Gastroesophageal sphincter (tissue), 3 donors: ENCODE measurements around the gene DYNC1LI1.

ENCODE experiments used
- EP300 ChIP-seq: sonication (generic); formaldehyde crosslinking; IDR thresholded peaks from one replicate; pipeline ENCODE4 v1.6.1; 2017; ENCODE audit warnings: antibody characterized with exemption, mild to moderate bottlenecking
- POLR2A ChIP-seq, 2 donors: fragments of 450-650 bp; IDR thresholded peaks; one replicate each; pipeline ENCODE4 v1.6.1; 2017; ENCODE audit warnings: antibody characterized with exemption in 2 of 2, mild to moderate bottlenecking in 2 of 2, moderate library complexity in 1 of 2
- POLR2AphosphoS5 ChIP-seq: sonication (generic); formaldehyde crosslinking; IDR thresholded peaks from one replicate; pipeline ENCODE4 v1.6.1; 2017; ENCODE audit warnings: antibody characterized with exemption
- TF ChIP-seq, protein P1 (sequence below), 4 experiments: fragments of 200-600 bp in 2 of 4; fragments of 450-650 bp in 2 of 4; sonication (generic) in 1 of 4; IDR thresholded peaks; one replicate each; pipeline ENCODE4 v1.5.1; 2017 to 2019; ENCODE audit warnings: antibody characterized with exemption in 4 of 4, mild to moderate bottlenecking in 2 of 4, moderate library complexity in 2 of 4

DNA sequence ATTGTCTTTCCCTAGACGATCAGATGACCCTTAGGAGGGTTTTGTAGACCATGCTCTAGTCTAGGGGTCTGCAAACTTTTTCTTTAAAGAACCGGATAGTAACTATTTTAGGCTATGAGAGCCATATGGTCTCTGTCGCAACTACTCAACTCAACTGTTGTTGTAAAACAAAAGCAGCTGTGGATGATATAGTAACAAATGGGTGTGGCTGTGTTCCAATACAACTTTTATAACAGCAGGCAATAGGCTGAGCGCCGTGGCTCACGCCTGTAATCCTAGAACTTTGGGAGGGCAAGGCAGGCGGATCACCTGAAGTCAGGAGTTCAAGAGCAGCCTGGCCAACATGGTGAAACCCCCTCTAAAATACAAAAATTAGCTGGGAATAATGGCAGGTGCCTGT, 61.9 kb downstream of the DYNC1LI1 start:
- TF ChIP-seq, protein P1, sequence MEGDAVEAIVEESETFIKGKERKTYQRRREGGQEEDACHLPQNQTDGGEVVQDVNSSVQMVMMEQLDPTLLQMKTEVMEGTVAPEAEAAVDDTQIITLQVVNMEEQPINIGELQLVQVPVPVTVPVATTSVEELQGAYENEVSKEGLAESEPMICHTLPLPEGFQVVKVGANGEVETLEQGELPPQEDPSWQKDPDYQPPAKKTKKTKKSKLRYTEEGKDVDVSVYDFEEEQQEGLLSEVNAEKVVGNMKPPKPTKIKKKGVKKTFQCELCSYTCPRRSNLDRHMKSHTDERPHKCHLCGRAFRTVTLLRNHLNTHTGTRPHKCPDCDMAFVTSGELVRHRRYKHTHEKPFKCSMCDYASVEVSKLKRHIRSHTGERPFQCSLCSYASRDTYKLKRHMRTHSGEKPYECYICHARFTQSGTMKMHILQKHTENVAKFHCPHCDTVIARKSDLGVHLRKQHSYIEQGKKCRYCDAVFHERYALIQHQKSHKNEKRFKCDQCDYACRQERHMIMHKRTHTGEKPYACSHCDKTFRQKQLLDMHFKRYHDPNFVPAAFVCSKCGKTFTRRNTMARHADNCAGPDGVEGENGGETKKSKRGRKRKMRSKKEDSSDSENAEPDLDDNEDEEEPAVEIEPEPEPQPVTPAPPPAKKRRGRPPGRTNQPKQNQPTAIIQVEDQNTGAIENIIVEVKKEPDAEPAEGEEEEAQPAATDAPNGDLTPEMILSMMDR (IDR thresholded peaks at IDR 0.05) = no peak
- TF ChIP-seq POLR2AphosphoS5 (no peak), POLR2A (IDR thresholded peaks at IDR 0.05) (no peak), EP300 (no peak)
